Testis (tissue), 3 donors: ENCODE results near the gene CCM2. TPM values are rescaled to one million over a fixed set of nuclear protein-coding genes. Genes with fewer than 3 reads are reported as not detected.

Experiments
- DNase-seq: peaks from one replicate; pipeline ENCODE4 v3.0.0-alpha.2; 2019
- H3K27ac ChIP-seq, 2 donors: fragments of 200-600 bp; sonication (generic); one replicate each; pipeline ENCODE4 v1.5.1; 2019
- H3K27me3 ChIP-seq: fragments of 200-600 bp; sonication (generic); one replicate; pipeline ENCODE4 v1.5.1; 2019
- H3K36me3 ChIP-seq: fragments of 200-600 bp; sonication (generic); one replicate; pipeline ENCODE4 v1.5.1; 2017; ENCODE audit warnings: low read depth; ENCODE audit errors: missing control alignments
- H3K4me1 ChIP-seq: fragments of 200-600 bp; sonication (generic); one replicate; pipeline ENCODE4 v1.5.1; 2019
- H3K4me3 ChIP-seq, 2 donors: fragments of 200-600 bp; sonication (generic); one replicate each; pipeline ENCODE4 v1.5.1; 2017 to 2019
- H3K9me3 ChIP-seq: fragments of 200-600 bp; sonication (generic); one replicate; pipeline ENCODE4 v1.5.1; 2017
- CTCF ChIP-seq, 3 experiments: fragments of 450-650 bp in 2 of 3; fragments of 200-600 bp in 1 of 3; sonication (generic) in 1 of 3; IDR thresholded peaks; one replicate each; pipeline ENCODE4 v1.5.1; 2016 to 2019; ENCODE audit warnings: antibody characterized with exemption in 3 of 3, mild to moderate bottlenecking in 2 of 3, moderate library complexity in 1 of 3
- POLR2A ChIP-seq: fragments of 450-650 bp; IDR thresholded peaks from one replicate; pipeline ENCODE4 v1.6.1; 2017; ENCODE audit warnings: antibody characterized with exemption, mild to moderate bottlenecking, moderate library complexity
- WGBS, 2 donors: methylation state at CpG; one replicate each; pipeline ENCODE4 v1.1.5; 2018; 5-methylcytosine and 5-hydroxymethylcytosine counted together
- intact Hi-C: fragments of 100-400 bp; cut with DNase I; formaldehyde crosslinking; loops from one replicate; pipeline ENCODE4 v1.15.1; 2023; ENCODE audit warnings: low total_unique reads
- polyA plus RNA-seq: library from polyadenylated mRNA; stranded (reverse); fragments of 350-450 nt; fragmentation: Illumina TruSeq; extraction: RNeasy Lipid Tissue Mini Kit (QIAGEN cat#74804); gene quantifications from one replicate; pipeline ENCODE4 v1.2.3, GENCODE V29; 2014; ENCODE audit warnings: low read depth, low replicate concordance; ENCODE audit not compliant: insufficient read depth
- total RNA-seq, 2 donors: library from RNA; depleted of rRNA; stranded (reverse); fragments of >200 nt; gene quantifications; one replicate each; pipeline ENCODE4 v1.2.3, GENCODE V29; 2016

CCM2 gene
- total and polyA plus RNA-seq, 3 donors from 2014 or later, result 57.6 to 95.1 (median 85.4) TPM

- intact Hi-C loops, result no loop called here
- Histone ChIP-seq H3K36me3 (no peaks in the 10 kb centered on the region), H3K27me3 (no peaks in the 10 kb centered on the region), H3K4me1 (peaks cover 20% of the 10 kb centered on the region), H3K27ac (no peak overlapping the region), H3K9me3 (no peaks in the 10 kb centered on the region), H3K4me3 (no peak overlapping the region)
- TF ChIP-seq CTCF (IDR thresholded peaks at IDR 0.05) (no peak), POLR2A (no peak)
- 85 to 95% methylated on average over 16 to 17 of the region's 17 CpGs for WGBS, 2 donors
- no peak for DNase-seq
Measured at GRCh38 chr7:45080265-45080957, 80.4 kb downstream of the CCM2 start.

DNA sequence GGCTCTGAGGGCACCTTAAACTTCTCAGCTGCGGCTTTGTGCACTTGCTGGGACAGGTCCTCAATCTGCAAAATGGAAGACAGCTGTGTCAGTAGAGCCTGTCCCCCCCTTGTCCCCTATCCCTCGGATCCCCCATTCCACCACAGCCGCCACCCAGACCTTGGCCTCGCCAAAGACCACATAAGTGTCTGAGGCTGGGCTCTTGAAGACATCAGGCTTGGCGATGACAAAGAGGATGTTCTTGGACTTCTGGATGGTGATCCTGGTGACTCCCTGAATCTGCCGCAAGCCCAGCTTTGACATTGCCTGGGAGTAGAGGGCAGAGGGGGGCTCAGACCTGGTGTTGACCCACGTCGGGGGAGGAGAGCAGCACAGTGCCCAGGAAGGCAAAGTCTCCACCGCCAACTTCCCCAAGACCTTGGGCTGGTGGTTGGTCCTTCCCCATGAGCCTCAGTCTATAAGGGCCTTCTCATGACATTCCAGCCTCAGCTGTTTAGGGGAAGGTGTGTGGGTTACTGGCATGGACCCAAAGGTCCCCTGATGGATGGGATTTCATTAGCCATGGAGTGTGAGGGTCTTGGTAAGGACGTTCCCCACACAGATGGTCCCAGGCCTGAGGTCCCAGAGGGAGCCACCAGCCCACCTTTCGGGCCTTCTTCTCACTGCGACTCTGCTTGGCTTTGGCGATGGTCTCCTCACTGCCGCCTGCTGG lies 81.1 kb downstream of the CCM2 start:
- no peak for DNase-seq
- intact Hi-C loops, result no loop called here
- no peaks in the 10 kb centered on the region for H3K36me3 ChIP-seq
- no peak overlapping the region for H3K27ac ChIP-seq
- H3K4me1 ChIP-seq, result peaks cover 20% of the 10 kb centered on the region
- no peaks in the 10 kb centered on the region for H3K27me3 ChIP-seq
- no peak overlapping the region for H3K4me3 ChIP-seq
- 90 to 97% methylated on average over 10 to 14 of the region's 14 CpGs for WGBS, 2 donors
- TF ChIP-seq CTCF (IDR thresholded peaks at IDR 0.05), result no peak
- TF ChIP-seq POLR2A, result no peak
- H3K9me3 ChIP-seq, result no peaks in the 10 kb centered on the region

DNA sequence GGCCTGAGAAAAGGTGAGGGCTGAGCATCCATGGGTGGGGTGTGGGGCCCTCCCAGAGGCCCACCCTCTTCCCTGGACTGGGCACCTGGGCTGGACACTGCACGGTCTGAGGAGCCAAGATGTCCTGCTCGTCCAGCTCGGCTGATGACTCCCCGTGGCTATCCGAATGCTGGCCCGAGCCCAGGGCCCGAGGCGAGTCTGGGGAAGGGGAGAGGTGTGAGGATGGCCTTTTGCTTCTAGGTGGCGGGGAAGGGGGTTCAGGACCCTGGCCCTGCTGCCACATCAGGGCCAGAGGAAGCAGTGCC lies 81.6 kb downstream of the CCM2 start:
- H3K36me3 ChIP-seq, result no peaks in the 10 kb centered on the region
- 85 to 93% methylated on average over 3 to 9 of the region's 9 CpGs for WGBS, 2 donors
- no peaks in the 10 kb centered on the region for H3K9me3 ChIP-seq
- no peak overlapping the region for H3K4me3 ChIP-seq
- H3K27ac ChIP-seq, result no peak overlapping the region
- H3K27me3 ChIP-seq, result no peaks in the 10 kb centered on the region
- TF ChIP-seq CTCF (IDR thresholded peaks at IDR 0.05), result no peak
- TF ChIP-seq POLR2A, result no peak
- intact Hi-C loops, result no loop called here
- DNase-seq, result no peak
- H3K4me1 ChIP-seq, result peaks cover 20% of the 10 kb centered on the region

GRCh38 chr7:45082031-45082830 lies 82.2 kb downstream of the CCM2 start:
- Histone ChIP-seq H3K4me1 (peaks cover 20% of the 10 kb centered on the region), H3K9me3 (no peaks in the 10 kb centered on the region), H3K4me3 (no peak overlapping the region), H3K36me3 (no peaks in the 10 kb centered on the region), H3K27ac (peak overlapping the region in 1 of 2 donors; percentile 18), H3K27me3 (no peaks in the 10 kb centered on the region)
- intact Hi-C loops, result no loop called here
- TF ChIP-seq CTCF (IDR thresholded peaks at IDR 0.05), result no peak
- no peak for TF ChIP-seq POLR2A
- peak; percentile 88 for DNase-seq
- WGBS, 2 donors, result 47 to 57% methylated on average over 6 to 16 of the region's 18 CpGs
